CD8-positive, alpha-beta memory T cell (primary cell): ENCODE measurements around the gene NAIP. TPM values are rescaled to one million over a fixed set of nuclear protein-coding genes. Genes with fewer than 3 reads are reported as not detected.
"Not testable (repeated sequence)": the region's sequence is repeated elsewhere in the genome, so short reads cannot be mapped to it uniquely, and the experiment has no call there.

ENCODE experiments used
- CTCF ChIA-PET: fragments of 350-600 bp; sonication (Branson Sonifier 250); formaldehyde crosslinking; loops from one replicate; lab custom pipeline; 2021; ENCODE audit warnings: antibody characterized with exemption; lab: Charles Lee
- POLR2A ChIA-PET: fragments of 350-600 bp; sonication (Branson Sonifier 250); formaldehyde crosslinking; loops from one replicate; lab custom pipeline; 2021; ENCODE audit warnings: antibody characterized with exemption; lab: Charles Lee
- DNase-seq, 5 donors: peaks; one replicate each; pipeline versions ENCODE4 v3.0.0 to v3.0.0-alpha.2; 2020 to 2022; ENCODE audit warnings: mixed read lengths in 1 of 5
- H3K27ac ChIP-seq: one replicate; pipeline ENCODE4 v1.7.0; 2013; ENCODE audit warnings: low read depth, mild to moderate bottlenecking, low read length, moderate library complexity
- H3K27me3 ChIP-seq: 2 replicates; pipeline ENCODE4 v1.7.0; 2013; ENCODE audit warnings: low read length, mild to moderate bottlenecking; ENCODE audit not compliant: insufficient read depth, poor library complexity, severe bottlenecking
- H3K36me3 ChIP-seq: 2 replicates; pipeline ENCODE4 v1.7.0; 2013; ENCODE audit warnings: mild to moderate bottlenecking, low read length, moderate library complexity; ENCODE audit not compliant: insufficient read depth
- H3K4me1 ChIP-seq: 2 replicates; pipeline ENCODE4 v1.7.0; 2013; ENCODE audit warnings: mild to moderate bottlenecking, low read length, moderate library complexity; ENCODE audit not compliant: insufficient read depth
- H3K4me3 ChIP-seq: 2 replicates; pipeline ENCODE4 v1.7.0; 2013; ENCODE audit warnings: mild to moderate bottlenecking, low read length
- H3K9me3 ChIP-seq: 2 replicates; pipeline ENCODE4 v1.7.0; 2013; ENCODE audit warnings: mild to moderate bottlenecking, low read length
- H3K27ac Mint-ChIP-seq, 8 donors: one replicate each; pipeline ENCODE4 v1.8.0; 2020 to 2021; ENCODE audit warnings: mixed read lengths in 8 of 8, mild to moderate bottlenecking in 6 of 8, inconsistent platforms in 3 of 8, moderate library complexity in 3 of 8
- H3K27me3 Mint-ChIP-seq, 2 donors: one replicate each; pipeline ENCODE4 v1.8.0; 2020 to 2021; ENCODE audit warnings: mixed read lengths in 2 of 2, mild to moderate bottlenecking in 1 of 2, moderate library complexity in 1 of 2
- H3K36me3 Mint-ChIP-seq, 3 donors: one replicate each; pipeline ENCODE4 v1.8.0; 2020 to 2021; ENCODE audit warnings: mixed read lengths in 3 of 3, inconsistent platforms in 1 of 3, mild to moderate bottlenecking in 1 of 3
- H3K4me1 Mint-ChIP-seq, 3 donors: one replicate each; pipeline ENCODE4 v1.8.0; 2020 to 2021; ENCODE audit warnings: mixed read lengths in 3 of 3, inconsistent platforms in 1 of 3, mild to moderate bottlenecking in 1 of 3
- H3K4me3 Mint-ChIP-seq, 7 donors: one replicate each; pipeline ENCODE4 v1.8.0; 2020 to 2021; ENCODE audit warnings: mixed read lengths in 7 of 7, mild to moderate bottlenecking in 6 of 7, moderate library complexity in 4 of 7, inconsistent platforms in 2 of 7
- H3K9me3 Mint-ChIP-seq, 5 donors: one replicate each; pipeline ENCODE4 v1.8.0; 2020 to 2022; ENCODE audit warnings: mixed read lengths in 5 of 5, mild to moderate bottlenecking in 3 of 5, moderate library complexity in 2 of 5, inconsistent platforms in 1 of 5
- polyA plus RNA-seq: library from polyadenylated mRNA; unstranded; fragments of 300-500 nt; fragmentation: Illumina TruSeq; gene quantifications from one replicate; pipeline ENCODE4 v1.2.3, GENCODE V29; 2021
- total RNA-seq, 2 experiments: library from RNA; stranded (reverse); gene quantifications; one replicate each; pipeline ENCODE4 v1.2.3, GENCODE V29; 2021

NAIP gene, protein sequence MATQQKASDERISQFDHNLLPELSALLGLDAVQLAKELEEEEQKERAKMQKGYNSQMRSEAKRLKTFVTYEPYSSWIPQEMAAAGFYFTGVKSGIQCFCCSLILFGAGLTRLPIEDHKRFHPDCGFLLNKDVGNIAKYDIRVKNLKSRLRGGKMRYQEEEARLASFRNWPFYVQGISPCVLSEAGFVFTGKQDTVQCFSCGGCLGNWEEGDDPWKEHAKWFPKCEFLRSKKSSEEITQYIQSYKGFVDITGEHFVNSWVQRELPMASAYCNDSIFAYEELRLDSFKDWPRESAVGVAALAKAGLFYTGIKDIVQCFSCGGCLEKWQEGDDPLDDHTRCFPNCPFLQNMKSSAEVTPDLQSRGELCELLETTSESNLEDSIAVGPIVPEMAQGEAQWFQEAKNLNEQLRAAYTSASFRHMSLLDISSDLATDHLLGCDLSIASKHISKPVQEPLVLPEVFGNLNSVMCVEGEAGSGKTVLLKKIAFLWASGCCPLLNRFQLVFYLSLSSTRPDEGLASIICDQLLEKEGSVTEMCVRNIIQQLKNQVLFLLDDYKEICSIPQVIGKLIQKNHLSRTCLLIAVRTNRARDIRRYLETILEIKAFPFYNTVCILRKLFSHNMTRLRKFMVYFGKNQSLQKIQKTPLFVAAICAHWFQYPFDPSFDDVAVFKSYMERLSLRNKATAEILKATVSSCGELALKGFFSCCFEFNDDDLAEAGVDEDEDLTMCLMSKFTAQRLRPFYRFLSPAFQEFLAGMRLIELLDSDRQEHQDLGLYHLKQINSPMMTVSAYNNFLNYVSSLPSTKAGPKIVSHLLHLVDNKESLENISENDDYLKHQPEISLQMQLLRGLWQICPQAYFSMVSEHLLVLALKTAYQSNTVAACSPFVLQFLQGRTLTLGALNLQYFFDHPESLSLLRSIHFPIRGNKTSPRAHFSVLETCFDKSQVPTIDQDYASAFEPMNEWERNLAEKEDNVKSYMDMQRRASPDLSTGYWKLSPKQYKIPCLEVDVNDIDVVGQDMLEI (N-terminal part only)
- total RNA-seq (1 to 10 TPM; 2.5 to 3.4 TPM), polyA plus RNA-seq (1.8 TPM)

DNA sequence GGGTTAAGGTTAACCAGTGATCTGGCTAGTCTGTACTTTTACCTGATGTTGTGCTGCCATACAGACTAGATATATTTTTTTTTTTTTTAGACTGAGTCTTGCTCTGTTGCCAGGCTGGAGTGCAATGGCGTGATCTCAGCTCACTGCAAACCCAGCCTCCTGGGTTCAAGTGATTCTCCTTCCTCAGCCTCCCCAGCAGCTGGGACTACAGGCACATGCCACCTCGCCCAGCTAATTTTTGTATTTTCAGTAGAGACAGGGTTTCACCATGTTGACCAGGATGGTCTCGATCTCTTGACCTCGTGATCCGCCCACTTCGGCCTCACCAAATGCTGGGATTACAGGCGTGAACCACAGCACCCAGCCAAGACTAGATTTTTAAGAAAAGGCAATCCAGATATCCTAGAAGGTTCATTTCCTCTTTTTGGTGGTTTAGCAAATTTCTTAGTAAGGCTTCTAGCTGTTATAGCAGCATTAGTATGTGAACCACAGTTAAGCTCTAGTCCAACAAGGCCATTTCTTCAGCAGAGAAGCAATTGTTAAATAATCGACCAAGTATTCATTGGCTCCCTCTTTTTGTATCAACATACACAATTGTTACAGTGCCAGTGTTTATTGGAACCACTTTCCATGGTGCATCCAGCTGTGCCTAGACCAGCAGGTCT is at the start of gene NAIP:
Gene NAIP (minus strand): TSS at position 51 of the 665 bp plus-strand sequence. CDS start 12,424 bp downstream, outside the sequence.
- H3K27ac ChIP-seq, H3K4me1 Mint-ChIP-seq, H3K36me3 ChIP-seq, CTCF ChIA-PET, H3K9me3 Mint-ChIP-seq, H3K4me3 Mint-ChIP-seq, H3K27me3 ChIP-seq, H3K9me3 ChIP-seq, H3K27me3 Mint-ChIP-seq, H3K27ac Mint-ChIP-seq, H3K4me3 ChIP-seq, H3K4me1 ChIP-seq, DNase-seq, H3K36me3 Mint-ChIP-seq, POLR2A ChIA-PET: not testable (repeated sequence)

DNA sequence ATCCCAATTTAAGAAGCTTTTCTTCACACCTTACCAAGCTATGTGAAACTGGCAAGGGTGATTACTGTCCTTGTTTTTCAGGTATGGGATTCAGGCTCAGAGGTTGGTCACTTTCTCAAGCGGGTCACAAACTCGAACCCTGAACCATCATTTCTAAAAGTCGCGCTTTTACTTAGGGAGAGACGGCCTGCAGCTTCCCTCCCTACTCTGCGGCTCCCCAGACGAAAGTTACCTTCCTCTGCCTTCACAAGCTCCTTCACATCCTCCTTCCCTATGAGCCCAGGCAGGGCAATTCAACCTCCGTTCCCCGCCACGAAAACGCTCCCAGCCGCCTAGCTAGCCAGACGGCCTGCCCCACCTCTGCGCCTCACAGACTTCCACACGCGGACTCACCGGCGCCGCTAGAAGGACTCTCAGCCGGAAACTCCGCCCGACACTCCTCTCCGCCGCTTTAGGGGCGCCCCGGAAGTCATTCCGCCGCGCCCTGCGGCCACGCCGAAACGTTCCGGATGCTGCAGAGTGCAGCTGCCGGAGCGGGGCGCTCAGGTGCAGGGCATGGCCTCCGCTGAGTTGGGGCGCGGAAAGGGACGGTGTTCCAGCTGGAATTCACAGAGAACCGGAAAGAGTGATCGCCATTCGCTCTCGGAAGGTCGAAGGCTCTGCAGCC is 42.3 kb upstream of the NAIP start, which contains the start of gene GTF2H2:
Gene GTF2H2 (minus strand): TSS at position 415 of the 667 bp plus-strand sequence. CDS start 4,913 bp downstream, outside the sequence.
- H3K4me1 ChIP-seq, H3K4me3 Mint-ChIP-seq, H3K27ac ChIP-seq, H3K4me3 ChIP-seq, H3K36me3 Mint-ChIP-seq, CTCF ChIA-PET, H3K4me1 Mint-ChIP-seq, H3K27me3 ChIP-seq, H3K9me3 Mint-ChIP-seq, DNase-seq, H3K9me3 ChIP-seq, H3K27ac Mint-ChIP-seq, H3K36me3 ChIP-seq, H3K27me3 Mint-ChIP-seq, POLR2A ChIA-PET: not testable (repeated sequence)

DNA sequence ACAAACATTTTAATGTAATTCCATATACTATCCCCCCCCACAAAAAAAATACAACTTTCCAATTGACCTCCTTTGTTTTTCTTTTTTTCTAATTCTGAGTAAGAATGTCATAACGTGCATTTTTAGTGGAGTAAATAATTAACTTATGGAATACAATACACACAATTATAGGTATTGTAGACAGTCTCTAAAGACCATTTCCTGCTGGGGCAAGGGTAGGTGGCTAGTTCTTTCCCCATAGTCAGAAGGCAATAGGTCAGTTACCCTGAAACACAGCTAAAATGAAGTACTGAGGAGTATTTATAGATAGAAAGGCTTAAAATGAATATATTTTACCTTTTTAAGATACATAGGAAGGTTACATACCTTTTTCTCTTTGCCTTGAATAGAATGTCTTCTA is 36.2 kb upstream of the NAIP start:
- POLR2A ChIA-PET, H3K4me3 Mint-ChIP-seq, H3K27ac Mint-ChIP-seq, DNase-seq, H3K27ac ChIP-seq, H3K4me1 Mint-ChIP-seq, CTCF ChIA-PET, H3K27me3 ChIP-seq, H3K4me3 ChIP-seq, H3K9me3 ChIP-seq, H3K4me1 ChIP-seq, H3K27me3 Mint-ChIP-seq, H3K36me3 Mint-ChIP-seq, H3K36me3 ChIP-seq, H3K9me3 Mint-ChIP-seq: not testable (repeated sequence)

DNA sequence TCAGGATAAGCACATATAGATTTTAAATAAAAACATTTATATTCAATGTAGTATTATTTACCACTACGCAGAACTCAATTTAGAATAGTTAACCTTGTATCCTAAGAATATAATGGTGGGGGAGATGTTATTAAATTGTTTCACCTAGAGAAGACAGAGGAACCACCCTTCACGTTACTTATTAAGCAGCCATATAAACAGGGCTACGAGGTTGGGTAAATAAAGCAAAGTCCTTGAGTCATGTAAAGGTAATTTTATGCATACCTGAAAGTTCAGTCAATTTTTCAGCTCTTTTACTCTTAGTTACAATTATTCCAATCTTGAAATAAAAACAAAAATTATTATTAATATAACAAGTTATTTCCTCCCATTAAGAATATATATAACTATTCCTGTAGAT is 34.3 kb upstream of the NAIP start:
- DNase-seq, H3K4me3 ChIP-seq, H3K9me3 Mint-ChIP-seq, H3K4me1 Mint-ChIP-seq, POLR2A ChIA-PET, H3K9me3 ChIP-seq, H3K27me3 ChIP-seq, H3K36me3 ChIP-seq, H3K27ac Mint-ChIP-seq, H3K4me3 Mint-ChIP-seq, H3K27ac ChIP-seq, H3K36me3 Mint-ChIP-seq, H3K4me1 ChIP-seq, H3K27me3 Mint-ChIP-seq, CTCF ChIA-PET: not testable (repeated sequence)

DNA sequence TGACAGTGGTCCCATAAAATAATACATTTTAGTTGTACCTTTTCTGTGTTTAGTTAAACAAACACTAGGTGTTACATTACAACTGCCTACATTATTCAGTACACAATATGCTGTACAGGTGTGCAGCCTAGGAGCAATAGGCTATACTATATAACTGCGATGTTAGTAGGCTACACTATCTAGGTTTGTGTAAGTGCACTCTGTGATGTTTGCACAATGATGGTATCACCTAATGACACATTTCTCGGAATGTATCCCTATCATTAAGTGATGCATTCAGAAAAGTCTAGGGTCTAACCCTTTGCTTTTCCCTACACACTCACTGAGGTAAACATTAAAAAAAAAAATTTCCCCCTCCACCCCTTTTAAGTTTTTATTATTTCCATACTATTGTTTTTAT is 19.7 kb upstream of the NAIP start:
- H3K27me3 Mint-ChIP-seq, H3K4me1 Mint-ChIP-seq, H3K9me3 Mint-ChIP-seq, H3K27me3 ChIP-seq, POLR2A ChIA-PET, H3K4me3 ChIP-seq, H3K36me3 ChIP-seq, H3K27ac ChIP-seq, H3K27ac Mint-ChIP-seq, H3K9me3 ChIP-seq, H3K4me1 ChIP-seq, DNase-seq, H3K4me3 Mint-ChIP-seq, H3K36me3 Mint-ChIP-seq, CTCF ChIA-PET: not testable (repeated sequence)

DNA sequence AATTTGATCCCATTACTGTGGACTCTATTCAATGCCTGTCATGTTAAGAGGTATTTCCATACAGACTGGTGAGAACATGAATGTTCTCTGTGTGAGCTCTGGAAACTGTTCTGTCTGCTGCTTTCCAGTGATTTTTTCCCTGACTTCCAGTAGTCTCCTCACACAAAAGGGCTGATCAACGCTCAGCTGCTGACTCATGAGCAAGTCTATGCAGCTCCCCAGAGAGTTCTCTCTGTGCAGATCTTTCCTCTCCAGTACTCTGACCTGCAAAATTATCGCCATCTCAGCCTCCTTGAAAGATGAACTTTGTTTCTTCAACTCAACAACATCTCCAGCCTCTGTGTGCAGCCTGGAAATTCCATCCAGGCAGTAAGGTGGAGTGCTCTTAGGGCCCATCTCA is 19.0 kb upstream of the NAIP start:
- H3K4me3 Mint-ChIP-seq, DNase-seq, H3K27ac Mint-ChIP-seq, H3K27me3 ChIP-seq, H3K27me3 Mint-ChIP-seq, H3K36me3 Mint-ChIP-seq, POLR2A ChIA-PET, H3K9me3 Mint-ChIP-seq, H3K4me3 ChIP-seq, H3K36me3 ChIP-seq, H3K9me3 ChIP-seq, H3K4me1 Mint-ChIP-seq, H3K27ac ChIP-seq, H3K4me1 ChIP-seq, CTCF ChIA-PET: not testable (repeated sequence)

DNA sequence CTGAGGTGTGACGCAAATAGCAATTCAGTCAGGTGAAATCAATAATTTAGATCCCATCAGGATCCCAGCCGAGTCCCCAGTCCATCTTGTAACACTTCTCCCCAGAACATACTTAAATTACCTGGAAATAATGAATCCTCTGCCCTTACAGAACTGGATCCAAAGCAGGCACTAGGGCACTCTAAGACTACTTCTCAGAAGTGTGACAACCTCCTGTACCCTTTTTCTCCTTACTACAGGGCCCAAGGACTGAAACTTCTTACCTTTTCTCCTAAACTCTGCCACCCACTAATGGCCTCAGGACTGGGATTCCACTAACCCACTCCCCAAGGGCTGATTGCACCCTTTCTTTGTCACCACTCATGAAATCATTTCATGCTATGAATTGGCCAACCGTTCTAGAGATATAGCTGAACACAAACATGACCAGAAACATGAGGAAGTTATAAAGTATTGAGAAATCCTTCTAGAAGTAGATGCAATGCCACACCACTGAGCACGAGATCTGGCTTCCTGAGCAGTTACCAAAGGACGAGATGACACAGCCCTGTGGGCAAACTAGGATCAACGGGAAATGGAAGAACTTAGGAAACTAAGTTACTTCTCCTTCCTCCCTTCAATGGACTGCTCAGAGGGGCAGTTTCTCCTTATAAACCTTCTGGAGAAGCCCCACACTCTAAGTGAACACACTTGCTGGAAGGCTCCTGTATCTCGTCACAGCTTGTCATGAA is 6.1 kb upstream of the NAIP start:
- H3K4me3 ChIP-seq, H3K27ac Mint-ChIP-seq, H3K36me3 ChIP-seq, H3K27ac ChIP-seq, H3K36me3 Mint-ChIP-seq, H3K9me3 Mint-ChIP-seq, DNase-seq, H3K27me3 Mint-ChIP-seq, H3K27me3 ChIP-seq, H3K4me1 Mint-ChIP-seq, H3K4me3 Mint-ChIP-seq, H3K9me3 ChIP-seq, POLR2A ChIA-PET, H3K4me1 ChIP-seq, CTCF ChIA-PET: not testable (repeated sequence)
